ENCODE results near the gene IMPA2.

Gene IMPA2

GRCh38 chr18:12009581-12010140 lies 28.4 kb downstream of the IMPA2 start:
- no peak for DNase-seq

- DNase-seq, result no peak
Observed at GRCh38 chr18:12010187-12010802, 29.0 kb downstream of the IMPA2 start.

GRCh38 chr18:12011199-12011956 lies 30.1 kb downstream of the IMPA2 start:
- DNase-seq, result no peak

- DNase-seq, result no peak
Observed at GRCh38 chr18:12011957-12012549, 30.7 kb downstream of the IMPA2 start.

GRCh38 chr18:12012697-12013096 lies 31.4 kb downstream of the IMPA2 start:
- DNase-seq, result no peak

- DNase-seq, result no peak
Observed at GRCh38 chr18:12013186-12013916, 32.0 kb downstream of the IMPA2 start.

GRCh38 chr18:12014086-12014485 lies 32.8 kb downstream of the IMPA2 start:
- DNase-seq, result no peak

- no peak for DNase-seq
Observed at GRCh38 chr18:12014521-12015415, 33.5 kb downstream of the IMPA2 start.

GRCh38 chr18:12015416-12016062 lies 34.2 kb downstream of the IMPA2 start:
- no peak for DNase-seq

- DNase-seq, result no peak
Observed at GRCh38 chr18:12017081-12017480, 35.8 kb downstream of the IMPA2 start.

- no peak for DNase-seq
Observed at GRCh38 chr18:12018861-12019260, 37.6 kb downstream of the IMPA2 start.

- no peak for DNase-seq
Observed at GRCh38 chr18:12021077-12021476, 39.8 kb downstream of the IMPA2 start.

- DNase-seq, result no peak
Observed at GRCh38 chr18:12021596-12021995, 40.3 kb downstream of the IMPA2 start.

GRCh38 chr18:12023375-12023774 lies 42.1 kb downstream of the IMPA2 start:
- DNase-seq, result no peak

- no peak for DNase-seq
Observed at GRCh38 chr18:12026562-12026961, 45.3 kb downstream of the IMPA2 start.

GRCh38 chr18:12027046-12027445 lies 45.7 kb downstream of the IMPA2 start:
- DNase-seq, result no peak

- DNase-seq, result no peak
Observed at GRCh38 chr18:12027480-12027879, 46.2 kb downstream of the IMPA2 start.

GRCh38 chr18:12028040-12028628 lies 46.8 kb downstream of the IMPA2 start:
- DNase-seq, result no peak

GRCh38 chr18:12028674-12029073 lies 47.4 kb downstream of the IMPA2 start:
- no peak for DNase-seq

GRCh38 chr18:12029786-12030584 lies 48.7 kb downstream of the IMPA2 start:
- DNase-seq, result no peak
